GM18517 (cell line): ENCODE measurements around the gene HDAC6.
"Not testable (repeated sequence)": the region's sequence is repeated elsewhere in the genome, so short reads cannot be mapped to it uniquely, and the experiment has no call there.

Experiments used
- ATAC-seq: cut with Tn5 transposase; IDR thresholded peaks from one replicate; pipeline ENCODE4 v1.9.1; 2021; ENCODE audit warnings: mild to moderate bottlenecking, moderate library complexity; ENCODE audit not compliant: unreplicated experiment

The HDAC6 gene

GRCh38 chrX:48789366-48790220, 12.3 kb upstream of the HDAC6 start:
- ATAC-seq = no peak

DNA sequence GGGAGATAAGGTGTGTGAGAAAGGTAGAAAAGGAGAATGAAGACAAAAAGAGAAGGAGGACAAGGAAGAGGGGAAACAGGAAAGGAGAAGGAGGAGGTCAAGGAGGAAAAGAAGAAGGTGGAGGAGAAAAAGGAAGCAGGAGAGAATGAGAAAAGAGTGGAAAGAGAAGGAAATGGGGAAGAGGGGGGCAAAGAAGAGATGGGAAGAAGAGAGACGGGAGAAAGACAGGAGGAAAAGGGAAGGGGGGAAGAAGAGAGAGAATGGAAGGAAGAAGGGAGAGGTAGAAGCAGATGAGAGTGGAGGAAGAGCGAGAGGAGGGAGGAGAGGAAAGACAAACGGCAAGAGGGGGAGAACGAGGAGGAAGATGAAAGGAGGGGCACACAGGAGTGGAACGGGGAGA, 11.4 kb upstream of the HDAC6 start:
- no peak for ATAC-seq

DNA sequence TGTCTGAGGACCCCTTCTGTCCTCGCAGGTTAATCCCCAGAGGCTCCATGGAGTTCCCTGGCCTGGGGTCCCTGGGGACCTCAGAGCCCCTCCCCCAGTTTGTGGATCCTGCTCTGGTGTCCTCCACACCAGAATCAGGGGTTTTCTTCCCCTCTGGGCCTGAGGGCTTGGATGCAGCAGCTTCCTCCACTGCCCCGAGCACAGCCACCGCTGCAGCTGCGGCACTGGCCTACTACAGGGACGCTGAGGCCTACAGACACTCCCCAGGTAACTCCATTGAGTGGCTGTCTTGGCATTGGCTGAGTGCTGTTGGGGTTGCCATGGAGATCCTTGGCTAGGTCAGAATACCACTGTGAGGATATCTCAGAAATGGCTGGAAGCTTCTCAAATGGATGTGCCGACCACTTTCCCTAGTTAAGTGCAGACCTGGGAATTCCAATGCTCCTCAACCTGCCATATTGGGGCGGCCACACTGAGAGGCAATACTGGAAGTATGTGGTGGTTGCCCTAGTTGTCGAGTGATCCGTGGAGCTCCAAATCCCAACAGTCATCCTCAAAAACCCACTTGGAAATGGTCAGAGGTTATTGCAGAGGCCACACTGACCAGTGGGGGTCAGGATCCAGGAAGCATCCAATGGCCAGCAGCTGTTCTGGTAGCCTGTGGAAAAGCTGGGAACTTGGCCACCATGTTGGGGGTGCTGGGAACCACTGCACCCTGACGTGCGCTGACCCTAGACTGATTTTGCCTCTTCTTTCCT, 10.6 kb upstream of the HDAC6 start:
- ATAC-seq = no peak

- ATAC-seq = no peak
Observed at GRCh38 chrX:48792219-48792618, 9.6 kb upstream of the HDAC6 start.

DNA sequence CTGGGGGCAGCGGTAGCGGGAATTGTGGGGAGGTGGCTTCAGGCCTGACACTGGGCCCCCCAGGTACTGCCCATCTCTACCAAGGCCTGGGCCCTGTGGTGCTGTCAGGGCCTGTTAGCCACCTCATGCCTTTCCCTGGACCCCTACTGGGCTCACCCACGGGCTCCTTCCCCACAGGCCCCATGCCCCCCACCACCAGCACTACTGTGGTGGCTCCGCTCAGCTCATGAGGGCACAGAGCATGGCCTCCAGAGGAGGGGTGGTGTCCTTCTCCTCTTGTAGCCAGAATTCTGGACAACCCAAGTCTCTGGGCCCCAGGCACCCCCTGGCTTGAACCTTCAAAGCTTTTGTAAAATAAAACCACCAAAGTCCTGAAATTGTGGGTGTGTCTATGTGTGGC, 7.9 kb upstream of the HDAC6 start:
- ATAC-seq = no peak

GRCh38 chrX:48794340-48794910, 7.4 kb upstream of the HDAC6 start:
- ATAC-seq = no peak

GRCh38 chrX:48794911-48795515, 6.9 kb upstream of the HDAC6 start:
- no peak for ATAC-seq

DNA sequence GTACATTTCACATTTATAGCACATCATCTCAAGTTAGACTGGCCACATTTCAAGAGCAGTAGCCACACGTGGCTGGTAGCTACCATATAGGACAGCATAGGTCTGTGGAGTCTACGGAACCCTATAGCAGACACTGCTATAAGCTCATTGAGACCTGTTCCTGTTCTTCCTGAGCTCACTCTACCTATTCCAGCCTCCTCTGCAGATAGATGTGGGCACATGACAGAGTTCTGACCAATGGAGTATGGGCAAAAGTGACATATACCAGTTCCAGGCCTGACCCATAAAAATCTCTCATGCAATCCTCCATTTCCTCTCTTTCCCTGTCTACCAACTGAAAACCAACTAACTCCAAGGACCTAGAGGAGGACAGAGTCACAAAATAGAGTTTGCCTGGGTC, 3.5 kb upstream of the HDAC6 start:
- no peak for ATAC-seq

- ATAC-seq = no peak
Observed at GRCh38 chrX:48800574-48801279, 1.1 kb upstream of the HDAC6 start.

DNA sequence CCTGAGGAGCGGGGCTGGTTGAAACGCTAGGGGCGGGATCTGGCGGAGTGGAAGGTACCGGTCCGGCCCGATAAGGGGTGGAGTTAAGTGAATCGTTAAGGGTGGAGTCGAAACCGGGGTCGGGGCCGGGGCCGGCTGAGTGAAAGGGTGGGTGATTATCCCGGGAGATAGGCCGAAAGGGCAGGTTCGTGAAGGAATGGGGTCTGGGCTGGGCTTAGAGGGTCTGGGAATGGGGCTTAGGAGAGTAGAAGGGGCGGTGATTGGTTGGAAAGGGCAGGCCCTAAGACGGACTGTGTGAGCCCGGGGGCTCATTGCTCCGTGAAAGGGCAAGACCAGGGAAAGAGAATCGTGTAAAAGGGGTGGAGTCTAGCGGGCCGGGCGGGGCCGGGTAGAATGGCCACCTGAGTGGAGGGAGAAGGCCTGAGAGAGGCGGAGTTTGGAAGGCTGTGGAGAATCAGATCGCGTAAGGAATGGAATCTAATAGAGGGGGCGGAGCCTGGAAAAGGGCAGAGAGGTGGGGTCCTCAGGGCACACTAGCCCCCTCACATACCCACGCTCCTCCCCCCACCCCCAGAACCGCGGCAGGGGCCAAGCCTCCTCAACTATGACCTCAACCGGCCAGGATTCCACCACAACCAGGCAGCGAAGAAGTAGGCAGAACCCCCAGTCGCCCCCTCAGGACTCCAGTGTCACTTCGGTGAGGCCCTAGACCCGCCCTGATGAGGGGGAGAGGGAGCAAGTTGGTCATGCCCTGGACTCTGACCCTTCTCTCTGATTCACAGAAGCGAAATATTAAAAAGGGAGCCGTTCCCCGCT, 430 bp downstream of the HDAC6 start:
- peak; percentile 38 for ATAC-seq

DNA sequence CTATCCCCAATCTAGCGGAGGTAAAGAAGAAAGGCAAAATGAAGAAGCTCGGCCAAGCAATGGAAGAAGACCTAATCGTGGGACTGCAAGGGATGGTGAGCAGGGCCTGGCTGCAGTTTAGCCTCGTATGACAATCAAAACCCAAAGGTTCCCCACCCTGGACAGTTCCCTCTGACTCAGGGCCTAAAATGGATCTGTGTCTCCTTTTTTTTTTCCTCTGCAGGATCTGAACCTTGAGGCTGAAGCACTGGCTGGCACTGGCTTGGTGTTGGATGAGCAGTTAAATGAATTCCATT, 986 bp downstream of the HDAC6 start:
- no peak for ATAC-seq

- ATAC-seq = no peak
Observed at GRCh38 chrX:48806081-48806480, 4.2 kb downstream of the HDAC6 start.

DNA sequence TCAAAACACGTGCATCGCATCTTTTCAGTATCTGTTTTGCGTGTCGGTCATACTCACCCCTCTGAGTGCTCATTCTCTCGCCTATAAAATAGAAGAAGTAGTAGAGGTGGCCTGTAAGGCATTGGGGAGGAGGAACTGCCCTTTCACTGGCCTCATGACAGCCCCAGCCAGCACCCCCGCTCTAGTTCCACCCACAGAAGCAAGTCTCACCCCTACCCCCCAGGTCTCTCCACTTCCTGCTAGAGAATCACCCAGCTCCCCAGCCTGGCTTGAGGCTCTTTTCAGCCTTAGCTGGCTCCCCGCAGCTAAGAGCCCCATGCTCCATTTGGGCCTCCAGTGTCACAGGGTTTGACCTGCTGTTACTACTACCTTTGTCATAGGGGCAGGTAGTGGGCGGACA, 11.8 kb downstream of the HDAC6 start:
- no peak for ATAC-seq

GRCh38 chrX:48814722-48815121, 12.9 kb downstream of the HDAC6 start:
- no peak for ATAC-seq

DNA sequence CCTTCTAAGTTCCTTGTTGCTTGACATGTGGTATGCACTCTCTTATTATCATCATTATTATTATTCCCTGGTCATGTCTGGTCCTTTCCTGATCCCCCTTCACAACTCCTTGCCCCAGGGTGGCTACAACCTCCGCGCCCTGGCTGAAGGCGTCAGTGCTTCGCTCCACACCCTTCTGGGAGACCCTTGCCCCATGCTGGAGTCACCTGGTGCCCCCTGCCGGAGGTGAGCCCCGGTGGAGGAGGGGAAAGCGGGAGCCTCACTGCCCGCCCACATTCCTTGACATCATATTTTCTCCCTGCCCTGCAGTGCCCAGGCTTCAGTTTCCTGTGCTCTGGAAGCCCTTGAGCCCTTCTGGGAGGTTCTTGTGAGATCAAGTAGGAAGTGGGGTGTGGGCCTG, 13.4 kb downstream of the HDAC6 start:
- no peak for ATAC-seq

- no peak for ATAC-seq
Observed at GRCh38 chrX:48816014-48816810, 14.3 kb downstream of the HDAC6 start.

DNA sequence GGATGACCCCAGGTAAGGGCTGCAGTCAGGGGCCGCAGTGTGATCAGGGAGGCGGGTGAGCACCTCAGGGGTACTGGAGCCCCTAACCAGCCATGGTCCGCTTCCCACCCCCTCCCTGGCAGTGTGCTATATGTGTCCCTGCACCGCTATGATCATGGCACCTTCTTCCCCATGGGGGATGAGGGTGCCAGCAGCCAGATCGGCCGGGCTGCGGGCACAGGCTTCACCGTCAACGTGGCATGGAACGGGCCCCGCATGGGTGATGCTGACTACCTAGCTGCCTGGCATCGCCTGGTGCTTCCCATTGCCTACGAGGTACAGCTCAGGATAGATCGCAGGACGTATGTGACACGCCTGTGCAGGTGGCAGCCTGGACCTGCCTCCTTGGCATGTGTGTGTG, 16.2 kb downstream of the HDAC6 start:
- ATAC-seq = no peak

- no peak for ATAC-seq
Observed at GRCh38 chrX:48818866-48819265, 17.0 kb downstream of the HDAC6 start.

DNA sequence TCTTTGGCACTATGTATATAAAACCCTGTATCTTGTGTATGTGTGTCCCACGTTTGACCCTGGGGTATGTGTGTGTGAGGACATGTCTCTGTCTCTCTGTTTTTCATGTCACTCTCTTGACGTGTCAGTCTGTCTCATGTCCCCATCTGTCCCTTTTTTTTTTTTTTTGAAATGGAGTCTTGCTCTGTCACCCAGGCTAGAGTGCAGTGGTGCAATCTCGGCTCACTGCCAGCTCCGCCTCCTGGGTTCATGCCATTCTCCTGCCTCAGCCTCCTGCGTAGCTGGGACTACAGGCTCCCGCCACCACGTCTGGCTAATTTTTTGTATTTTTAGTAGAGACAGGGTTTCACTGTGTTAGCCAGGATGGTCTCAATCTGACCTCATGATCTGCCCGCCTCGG, 17.5 kb downstream of the HDAC6 start:
- not testable (repeated sequence) for ATAC-seq
